ENCODE results near the gene SH3PXD2A. TPM values are rescaled to one million over a fixed set of nuclear protein-coding genes. Genes with fewer than 3 reads are reported as not detected.
"Not testable (repeated sequence)": the region's sequence is repeated elsewhere in the genome, so short reads cannot be mapped to it uniquely, and the experiment has no call there.

SH3PXD2A gene
- total RNA-seq, 1 experiment from 2014 or later, result 4.5 TPM

DNA sequence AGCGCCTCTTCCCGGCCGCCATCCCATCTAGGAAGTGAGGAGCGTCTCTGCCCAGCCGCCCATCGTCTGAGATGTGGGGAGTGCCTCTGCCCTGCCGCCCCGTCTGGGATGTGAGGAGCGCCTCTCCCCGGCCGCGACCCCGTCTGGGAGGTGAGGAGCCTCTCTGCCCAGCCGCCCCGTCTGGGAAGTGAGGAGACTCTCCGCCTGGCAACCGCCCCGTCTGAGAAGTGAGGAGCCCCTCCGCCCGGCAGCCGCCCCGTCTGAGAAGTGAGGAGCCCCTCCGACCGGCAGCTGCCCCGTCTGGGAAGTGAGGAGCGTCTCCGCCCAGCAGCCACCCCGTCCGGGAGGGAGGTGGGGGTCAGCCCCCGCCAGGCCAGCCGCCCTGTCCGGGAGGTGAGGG is 248.3 kb downstream of the SH3PXD2A start:
- H3K9ac ChIP-seq (ENCODE audit: extremely low read depth, insufficient read length, low read length); H3K4me1 Mint-ChIP-seq; H2BK5ac ChIP-seq (ENCODE audit: insufficient read length, low read length); H3K27me3 ChIP-seq (ENCODE audit: insufficient read depth, low read length); H3K4ac ChIP-seq (ENCODE audit: low read depth, low read length); H3K27ac ChIP-seq (ENCODE audit: insufficient read length, low read depth, low read length); H2BK120ac ChIP-seq (ENCODE audit: low read depth, low read length, poor library complexity, severe bottlenecking); H2BK20ac ChIP-seq (ENCODE audit: low read depth, low read length, poor library complexity, severe bottlenecking); H4K5ac ChIP-seq (ENCODE audit: insufficient read length, low read depth, low read length); H3K27ac Mint-ChIP-seq; H4K91ac ChIP-seq (ENCODE audit: insufficient read length, low read depth, low read length); H2BK12ac ChIP-seq (ENCODE audit: insufficient read length, low read depth, low read length); H3K79me2 ChIP-seq (ENCODE audit: insufficient read depth, low read length); H3T11ph ChIP-seq (ENCODE audit: low read length); DNase-seq; H3K27me3 Mint-ChIP-seq (ENCODE audit: low read depth); H3K4me2 ChIP-seq (ENCODE audit: insufficient read depth, insufficient read length, low read length); H2AK5ac ChIP-seq (ENCODE audit: insufficient read length, low read length); H3K18ac ChIP-seq (ENCODE audit: insufficient read length, low read depth, low read length); H3K79me1 ChIP-seq (ENCODE audit: insufficient read depth, low read depth, low read length, poor library complexity, severe bottlenecking); H3K4me3 Mint-ChIP-seq; H3K23ac ChIP-seq (ENCODE audit: insufficient read length, low read depth, low read length); H3K4me1 ChIP-seq (ENCODE audit: insufficient read depth, low read length); H3K23me2 ChIP-seq (ENCODE audit: insufficient read length, low read depth, low read length, poor library complexity, severe bottlenecking); H3K14ac ChIP-seq (ENCODE audit: insufficient read depth, low read length); H4K8ac ChIP-seq (replicated peaks; ENCODE audit: insufficient read length, low read depth, low read length); H3K9me3 ChIP-seq (ENCODE audit: control insufficient read depth, low read depth, low read length); H2BK15ac ChIP-seq (ENCODE audit: low read depth, low read length); H2AFZ ChIP-seq (ENCODE audit: low read length); H4K20me1 ChIP-seq (ENCODE audit: control insufficient read depth, insufficient read depth, insufficient read length); H3K56ac ChIP-seq (ENCODE audit: insufficient read length, low read depth, low read length): not testable (repeated sequence)
- no CpG with 5 or more reads among the region's 32 CpGs for WGBS (ENCODE audit: extremely low coverage, insufficient read length, low lambda C conversion rate)
- Mint-ChIP-seq H3K9me3 (peaks cover 5 to 18% of the 10 kb centered on the region in 2 experiments), H3K36me3 (ENCODE audit: insufficient read depth in 1 of 3, low read depth in 3 of 3) (peaks cover 9 to 31% (median 11%) of the 10 kb centered on the region in 3 experiments)

- not testable (repeated sequence) for H3K79me1 ChIP-seq (ENCODE audit: insufficient read depth, low read depth, low read length, poor library complexity, severe bottlenecking); H2BK5ac ChIP-seq (ENCODE audit: insufficient read length, low read length); H3K18ac ChIP-seq (ENCODE audit: insufficient read length, low read depth, low read length); H3T11ph ChIP-seq (ENCODE audit: low read length); H2AFZ ChIP-seq (ENCODE audit: low read length); H4K8ac ChIP-seq (replicated peaks; ENCODE audit: insufficient read length, low read depth, low read length); H3K4me1 ChIP-seq (ENCODE audit: insufficient read depth, low read length); H3K79me2 ChIP-seq (ENCODE audit: insufficient read depth, low read length); H3K27me3 Mint-ChIP-seq (ENCODE audit: low read depth); H3K27ac Mint-ChIP-seq; H3K23me2 ChIP-seq (ENCODE audit: insufficient read length, low read depth, low read length, poor library complexity, severe bottlenecking); H2BK15ac ChIP-seq (ENCODE audit: low read depth, low read length); H2BK120ac ChIP-seq (ENCODE audit: low read depth, low read length, poor library complexity, severe bottlenecking); H4K5ac ChIP-seq (ENCODE audit: insufficient read length, low read depth, low read length); H3K4me2 ChIP-seq (ENCODE audit: insufficient read depth, insufficient read length, low read length); H4K91ac ChIP-seq (ENCODE audit: insufficient read length, low read depth, low read length); H3K14ac ChIP-seq (ENCODE audit: insufficient read depth, low read length); H3K4me3 Mint-ChIP-seq; H3K4me1 Mint-ChIP-seq; H3K9me3 ChIP-seq (ENCODE audit: control insufficient read depth, low read depth, low read length); H2BK12ac ChIP-seq (ENCODE audit: insufficient read length, low read depth, low read length); H3K9ac ChIP-seq (ENCODE audit: extremely low read depth, insufficient read length, low read length); H3K27ac ChIP-seq (ENCODE audit: insufficient read length, low read depth, low read length); DNase-seq; H3K56ac ChIP-seq (ENCODE audit: insufficient read length, low read depth, low read length); H3K4ac ChIP-seq (ENCODE audit: low read depth, low read length); H4K20me1 ChIP-seq (ENCODE audit: control insufficient read depth, insufficient read depth, insufficient read length); H2AK5ac ChIP-seq (ENCODE audit: insufficient read length, low read length); H3K23ac ChIP-seq (ENCODE audit: insufficient read length, low read depth, low read length); H3K27me3 ChIP-seq (ENCODE audit: insufficient read depth, low read length); H2BK20ac ChIP-seq (ENCODE audit: low read depth, low read length, poor library complexity, severe bottlenecking)
- peaks cover 5 to 18% of the 10 kb centered on the region in 2 experiments for H3K9me3 Mint-ChIP-seq
- WGBS (ENCODE audit: extremely low coverage, insufficient read length, low lambda C conversion rate), result no CpG with 5 or more reads among the region's 1 CpG
- H3K36me3 Mint-ChIP-seq (ENCODE audit: insufficient read depth in 1 of 3, low read depth in 3 of 3), result peaks cover 9 to 31% (median 11%) of the 10 kb centered on the region in 3 experiments
Observed at GRCh38 chr10:103606097-103606438, 249.3 kb downstream of the SH3PXD2A start.

All from H9 (cell line).